Measurements from ENCODE around the gene ATG16L2. TPM values are rescaled to one million over a fixed set of nuclear protein-coding genes. Genes with fewer than 3 reads are reported as not detected.

The ATG16L2 gene
- total and polyA plus RNA-seq, 10 of the 15 experiments (the other 5 are each of a cell fraction or from before 2014, with no cell fraction given) = 1.9 to 67.7 (median 30.4) TPM

DNA sequence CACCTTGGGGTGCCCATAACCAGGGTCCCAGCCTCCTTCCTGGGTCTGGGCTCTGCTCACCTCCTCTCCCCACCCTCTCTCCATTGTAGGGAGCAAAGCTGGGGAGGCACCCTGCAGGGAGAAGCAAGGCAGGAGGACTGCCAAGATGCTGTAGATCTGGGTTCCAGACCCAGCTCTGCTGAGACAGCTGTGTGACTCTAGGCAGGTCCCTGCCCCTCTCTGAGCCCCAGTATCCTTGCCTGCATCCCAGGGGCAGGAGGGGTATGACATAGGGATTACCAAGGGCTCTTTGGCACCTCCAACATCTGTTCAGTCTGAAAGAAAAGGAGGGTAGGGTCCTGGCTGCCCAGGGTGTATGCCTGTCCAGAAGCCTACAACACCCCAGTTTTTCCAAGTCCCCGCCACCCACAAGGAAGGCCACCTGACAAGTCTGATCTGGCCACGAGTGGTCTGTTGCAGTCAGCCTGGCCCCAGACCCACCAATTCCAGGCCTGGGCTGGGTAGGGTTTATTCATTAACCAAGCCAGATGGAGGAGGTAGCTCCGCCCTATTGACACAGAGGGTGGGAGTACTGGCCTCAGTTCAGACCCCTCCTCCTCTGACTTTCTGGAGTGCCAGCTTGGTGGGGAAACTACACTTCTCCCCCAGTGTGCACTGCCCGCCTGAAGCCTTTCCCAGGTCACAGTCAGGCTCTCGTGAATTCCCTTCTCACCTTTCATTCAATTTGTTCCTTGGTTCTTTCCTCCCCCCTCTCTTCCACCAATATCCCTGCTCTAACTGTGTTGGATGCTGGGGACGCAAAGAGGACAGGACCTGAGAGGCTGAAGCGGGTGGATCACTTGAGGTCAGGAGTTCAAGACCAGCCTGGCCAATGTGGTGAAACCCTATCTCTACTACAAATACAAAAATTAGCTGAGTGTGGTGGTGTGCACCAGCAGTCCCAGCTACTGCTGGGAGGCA lies 35.4 kb upstream of the ATG16L2 start:
- Histone ChIP-seq H4K20me1 (ENCODE audit: control insufficient read depth, insufficient read depth) (no peaks in the 10 kb centered on the region), H2AFZ (ENCODE audit: control insufficient read depth, low read depth, low read length) (no peak overlapping the region), H3K4me2 (ENCODE audit: control insufficient read depth, insufficient read depth) (no peak overlapping the region), H3K4me3 (no peak overlapping the region), H3K9ac (ENCODE audit: control insufficient read depth, insufficient read depth, low read length) (no peak overlapping the region), H3K27me3 (replicated peaks in 1 of 2; ENCODE audit: control insufficient read depth in 2 of 2, insufficient read depth in 2 of 2, low read length in 1 of 2) (no peaks in the 10 kb centered on the region), H3K36me3 (ENCODE audit: control insufficient read depth in 2 of 2, insufficient read depth in 2 of 2, low read length in 1 of 2) (no peaks in the 10 kb centered on the region), H3K9me3 (replicated peaks; ENCODE audit: control insufficient read depth, insufficient read depth, low read length) (no peaks in the 10 kb centered on the region), H3K27ac (ENCODE audit: control insufficient read depth, insufficient read depth) (no peak overlapping the region), H3K4me1 (ENCODE audit: control insufficient read depth, insufficient read depth, low read length) (peaks cover 8% of the 10 kb centered on the region), H3K79me2 (ENCODE audit: control insufficient read depth, insufficient read depth, low read length) (no peaks in the 10 kb centered on the region)
- BruUV-seq (replicated peaks) = TSS peak; percentile 47
- no peak for TF ChIP-seq NFYA (IDR thresholded peaks at IDR 0.05; ENCODE audit: borderline replicate concordance, low read depth, low read length)
- TF ChIP-seq, protein P1, sequence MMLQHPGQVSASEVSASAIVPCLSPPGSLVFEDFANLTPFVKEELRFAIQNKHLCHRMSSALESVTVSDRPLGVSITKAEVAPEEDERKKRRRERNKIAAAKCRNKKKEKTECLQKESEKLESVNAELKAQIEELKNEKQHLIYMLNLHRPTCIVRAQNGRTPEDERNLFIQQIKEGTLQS (IDR thresholded peaks at IDR 0.05; ENCODE audit: borderline replicate concordance, extremely low read depth, low read depth, low read length) = no peak
- no peak for TF ChIP-seq MTA3 (IDR thresholded peaks at IDR 0.05; ENCODE audit: borderline replicate concordance, low read length)
- TF ChIP-seq ZNF622 (IDR thresholded peaks at IDR 0.05) = no peak
- no peak for TF ChIP-seq TCF12 (IDR thresholded peaks at IDR 0.05; ENCODE audit: low read depth, low read length)
- TF ChIP-seq LARP7 (IDR thresholded peaks at IDR 0.05) = no peak
- no peak for TF ChIP-seq ESRRA (IDR thresholded peaks at IDR 0.05; ENCODE audit: low read length)
- TF ChIP-seq, protein P2, sequence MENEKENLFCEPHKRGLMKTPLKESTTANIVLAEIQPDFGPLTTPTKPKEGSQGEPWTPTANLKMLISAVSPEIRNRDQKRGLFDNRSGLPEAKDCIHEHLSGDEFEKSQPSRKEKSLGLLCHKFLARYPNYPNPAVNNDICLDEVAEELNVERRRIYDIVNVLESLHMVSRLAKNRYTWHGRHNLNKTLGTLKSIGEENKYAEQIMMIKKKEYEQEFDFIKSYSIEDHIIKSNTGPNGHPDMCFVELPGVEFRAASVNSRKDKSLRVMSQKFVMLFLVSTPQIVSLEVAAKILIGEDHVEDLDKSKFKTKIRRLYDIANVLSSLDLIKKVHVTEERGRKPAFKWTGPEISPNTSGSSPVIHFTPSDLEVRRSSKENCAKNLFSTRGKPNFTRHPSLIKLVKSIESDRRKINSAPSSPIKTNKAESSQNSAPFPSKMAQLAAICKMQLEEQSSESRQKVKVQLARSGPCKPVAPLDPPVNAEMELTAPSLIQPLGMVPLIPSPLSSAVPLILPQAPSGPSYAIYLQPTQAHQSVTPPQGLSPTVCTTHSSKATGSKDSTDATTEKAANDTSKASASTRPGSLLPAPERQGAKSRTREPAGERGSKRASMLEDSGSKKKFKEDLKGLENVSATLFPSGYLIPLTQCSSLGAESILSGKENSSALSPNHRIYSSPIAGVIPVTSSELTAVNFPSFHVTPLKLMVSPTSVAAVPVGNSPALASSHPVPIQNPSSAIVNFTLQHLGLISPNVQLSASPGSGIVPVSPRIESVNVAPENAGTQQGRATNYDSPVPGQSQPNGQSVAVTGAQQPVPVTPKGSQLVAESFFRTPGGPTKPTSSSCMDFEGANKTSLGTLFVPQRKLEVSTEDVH (IDR thresholded peaks at IDR 0.05; ENCODE audit: low read depth, partially characterized antibody) = no peak
- no peak for TF ChIP-seq SMARCA5 (IDR thresholded peaks at IDR 0.05)
- TF ChIP-seq WRNIP1 (IDR thresholded peaks at IDR 0.05; ENCODE audit: borderline replicate concordance, low read depth, low read length) = no peak
- TF ChIP-seq KAT2A (conservative IDR thresholded peaks at IDR 0.05; ENCODE audit: control insufficient read depth, low read depth, low read length) = no peak
- CTCF ChIA-PET = interaction anchor here (0.7 to 8.2 kb wide), 3 partner anchors 12 to 54 kb away, joined by 3 to 65 read pairs (median 6); partner anchors contain the start of gene STARD10
- ATAC-seq (no peak), DNase-seq (ENCODE audit: low read depth, low spot score) (no peak), FAIRE-seq (no peak)
- POLR2A ChIA-PET = interaction anchor here (0.5 to 1.0 kb wide), 4 partner anchors 8 to 48 kb away, joined by 3 read pairs; no protein-coding TSS in a partner anchor
- RAD21 ChIA-PET (ENCODE audit: unreplicated experiment) = interaction anchor here (1.0 to 1.8 kb wide), 3 partner anchors 14 to 54 kb away, joined by 3 to 5 read pairs (median 4); no protein-coding TSS in a partner anchor
- 70% methylated on average over 7 of the region's 7 CpGs for WGBS (ENCODE audit: insufficient coverage, insufficient replicate concordance, low lambda C conversion rate, missing lambda C conversion rate)
- intact Hi-C loops (cut with micrococcal nuclease; ENCODE audit: unreplicated experiment) = no loop called here
- in situ Hi-C loops (cut with MboI) = no loop called here
- SMC1A ChIA-PET (ENCODE audit: uncharacterized antibody, unreplicated experiment) = interaction anchor here (0.6 to 1.6 kb wide), 5 partner anchors 8 to 51 kb away, joined by 3 to 4 read pairs (median 3); no protein-coding TSS in a partner anchor
